ENCODE measurements around the gene CDK14.
"Not testable (repeated sequence)": the region's sequence is repeated elsewhere in the genome, so short reads cannot be mapped to it uniquely, and the experiment has no call there.

The CDK14 gene

GRCh38 chr7:90631502-90631901 lies 35.4 kb downstream of the CDK14 start:
- no peak for DNase-seq (ENCODE audit: low read depth)

GRCh38 chr7:90639683-90640082 lies 43.6 kb downstream of the CDK14 start:
- not testable (repeated sequence) for DNase-seq (ENCODE audit: low read depth)

- DNase-seq (ENCODE audit: low read depth) = no peak
Observed at GRCh38 chr7:90642978-90643377, 46.9 kb downstream of the CDK14 start.

- no peak for DNase-seq (ENCODE audit: low read depth)
Observed at GRCh38 chr7:90645784-90646183, 49.7 kb downstream of the CDK14 start.

- DNase-seq (ENCODE audit: low read depth) = no peak
Observed at GRCh38 chr7:90648107-90648506, 52.0 kb downstream of the CDK14 start.

GRCh38 chr7:90648834-90649233 lies 52.7 kb downstream of the CDK14 start:
- no peak for DNase-seq (ENCODE audit: low read depth)

- DNase-seq (ENCODE audit: low read depth) = no peak
Observed at GRCh38 chr7:90654718-90655427, 58.8 kb downstream of the CDK14 start.

GRCh38 chr7:90655566-90655965 lies 59.4 kb downstream of the CDK14 start:
- no peak for DNase-seq (ENCODE audit: low read depth)

GRCh38 chr7:90657481-90657880 lies 61.4 kb downstream of the CDK14 start:
- DNase-seq (ENCODE audit: low read depth) = no peak

- no peak for DNase-seq (ENCODE audit: low read depth)
Observed at GRCh38 chr7:90660100-90660499, 64.0 kb downstream of the CDK14 start.

GRCh38 chr7:90660819-90661218 lies 64.7 kb downstream of the CDK14 start:
- no peak for DNase-seq (ENCODE audit: low read depth)

GRCh38 chr7:90661290-90662151 lies 65.4 kb downstream of the CDK14 start:
- DNase-seq (ENCODE audit: low read depth) = no peak

- no peak for DNase-seq (ENCODE audit: low read depth)
Observed at GRCh38 chr7:90663176-90663575, 67.1 kb downstream of the CDK14 start.

- no peak for DNase-seq (ENCODE audit: low read depth)
Observed at GRCh38 chr7:90666186-90666585, 70.1 kb downstream of the CDK14 start.

- DNase-seq (ENCODE audit: low read depth) = no peak
Observed at GRCh38 chr7:90668992-90669391, 72.9 kb downstream of the CDK14 start.

GRCh38 chr7:90669492-90669891 lies 73.4 kb downstream of the CDK14 start:
- no peak for DNase-seq (ENCODE audit: low read depth)

GRCh38 chr7:90671571-90671970 lies 75.5 kb downstream of the CDK14 start:
- no peak for DNase-seq (ENCODE audit: low read depth)

- no peak for DNase-seq (ENCODE audit: low read depth)
Observed at GRCh38 chr7:90672210-90672609, 76.1 kb downstream of the CDK14 start.

GRCh38 chr7:90674625-90675024 lies 78.5 kb downstream of the CDK14 start:
- DNase-seq (ENCODE audit: low read depth) = no peak

- no peak for DNase-seq (ENCODE audit: low read depth)
Observed at GRCh38 chr7:90675982-90676381, 79.9 kb downstream of the CDK14 start.

GRCh38 chr7:90677486-90678404 lies 81.6 kb downstream of the CDK14 start:
- DNase-seq (ENCODE audit: low read depth) = no peak

- DNase-seq (ENCODE audit: low read depth) = no peak
Observed at GRCh38 chr7:90678986-90679385, 82.9 kb downstream of the CDK14 start.
